K562 (cell line): Measurements from ENCODE around the gene LIMS1. TPM values are rescaled to one million over a fixed set of nuclear protein-coding genes. Genes with fewer than 3 reads are reported as not detected.

Source experiments
- ATAC-seq: fragments of 200-7000 bp; cut with Tn5 transposase; 3 replicates; pipeline ENCODE4 v1.9.1; 2020; ENCODE audit warnings: moderate library complexity
- BruUV-seq: library from RNA; stranded (reverse); fragments of 400-500 nt; replicated peaks from 2 replicates; lab custom pipeline; 2021; lab: Mats Ljungman, UMichigan
- CTCF ChIA-PET: fragments of 300-600 bp; formaldehyde crosslinking; extraction: SDS; loops from one replicate; lab custom pipeline; 2021; ENCODE audit warnings: low intra/inter-chr PET ratio; lab: Yijun Ruan, JAX
- POLR2A ChIA-PET: fragments of 300-600, 350-650 bp; sonication (Branson Sonifier 250); formaldehyde crosslinking; extraction: SDS; loops from one replicate; lab custom pipeline; 2021; ENCODE audit warnings: antibody characterized with exemption, inconsistent platforms; lab: Yijun Ruan, JAX
- DNase-seq, 4 experiments: peaks; one replicate each; pipeline versions ENCODE4 v3.0.0 to v3.0.0-alpha.2; 2011 to 2018; ENCODE audit warnings: low spot score in 3 of 4, mixed read lengths in 3 of 4; ENCODE audit errors: extremely low read depth in 1 of 4
- FAIRE-seq: peaks from 2 replicates; lab custom pipeline; 2011; peaks lifted over from hg19 to GRCh38; lab: Jason Lieb, UNC
- H2AFZ ChIP-seq: 2 replicates; pipeline ENCODE4 v1.6.0; 2011; ENCODE audit warnings: low read depth, low read length, control low read depth, inconsistent platforms
- H3K27ac ChIP-seq: fragments of 200-600 bp; 3 replicates; pipeline ENCODE4 v1.8.0; 2011; ENCODE audit warnings: low read depth, mild to moderate bottlenecking, control low read depth, inconsistent platforms, low read length, moderate library complexity, mixed read lengths; ENCODE audit errors: extremely low read depth
- H3K27me3 ChIP-seq, 2 experiments: fragments of 300-600 bp in 1 of 2; 2 replicates in 1 of 2; 3 replicates in 1 of 2; pipeline versions ENCODE4 v1.6.0 to v1.8.0; 2011; ENCODE audit warnings: inconsistent platforms in 2 of 2, low read length in 2 of 2, mild to moderate bottlenecking in 1 of 2, mixed read lengths in 1 of 2, moderate library complexity in 1 of 2; ENCODE audit not compliant: control insufficient read depth in 2 of 2, insufficient read depth in 2 of 2
- H3K36me3 ChIP-seq: fragments of 300-600 bp; 3 replicates; pipeline ENCODE4 v1.8.0; 2011; ENCODE audit warnings: mild to moderate bottlenecking, low read length, inconsistent platforms; ENCODE audit not compliant: control insufficient read depth, insufficient read depth
- H3K4me1 ChIP-seq, 2 experiments: fragments of 200-600 bp in 1 of 2; replicated peaks in 1 of 2; 2 replicates in 1 of 2; 3 replicates in 1 of 2; pipeline versions ENCODE4 v1.5.1 to v1.8.0; 2011; ENCODE audit warnings: inconsistent platforms in 2 of 2, low read length in 2 of 2, mild to moderate bottlenecking in 1 of 2, mixed read lengths in 1 of 2, moderate library complexity in 1 of 2; ENCODE audit not compliant: control insufficient read depth in 2 of 2, insufficient read depth in 2 of 2
- H3K4me2 ChIP-seq: 2 replicates; pipeline ENCODE4 v1.6.1; 2011; ENCODE audit warnings: low read length, control low read depth, inconsistent platforms, mixed read lengths; ENCODE audit not compliant: insufficient read depth
- H3K4me3 ChIP-seq: fragments of 200-600 bp; sonication (generic), shearing (Covaris generic); 2 replicates; pipeline ENCODE4 v1.5.1; 2016; ENCODE audit warnings: control low read depth, inconsistent platforms
- H3K79me2 ChIP-seq: fragments of 200-600 bp; 3 replicates; pipeline ENCODE4 v1.8.0; 2011; ENCODE audit warnings: low read length, inconsistent platforms; ENCODE audit not compliant: control insufficient read depth, insufficient read depth
- H3K9ac ChIP-seq, 2 experiments: 2 replicates each; pipeline versions ENCODE4 v1.6.0 to v1.6.1; 2011; ENCODE audit warnings: low read depth in 2 of 2, low read length in 2 of 2, control low read depth in 1 of 2, inconsistent platforms in 1 of 2, mild to moderate bottlenecking in 1 of 2, mixed read lengths in 1 of 2; ENCODE audit not compliant: insufficient read depth in 1 of 2
- H3K9me1 ChIP-seq: one replicate; pipeline ENCODE4 v1.6.0; 2011; ENCODE audit warnings: inconsistent platforms, mild to moderate bottlenecking, low read length, moderate library complexity; ENCODE audit not compliant: control insufficient read depth, insufficient read depth
- H3K9me3 ChIP-seq: replicated peaks from 2 replicates; pipeline ENCODE4 v1.5.1; 2011; ENCODE audit warnings: low read depth, low read length, inconsistent platforms; ENCODE audit not compliant: control insufficient read depth, insufficient read depth
- H4K20me1 ChIP-seq: replicated peaks from 2 replicates; pipeline ENCODE4 v1.6.1; 2011; ENCODE audit warnings: low read length, inconsistent platforms, mixed read lengths; ENCODE audit not compliant: control insufficient read depth, insufficient read depth
- FOSL1 ChIP-seq: fragments of 200-800 bp; sonication (Bioruptor generic); conservative IDR thresholded peaks from 2 replicates; pipeline ENCODE4 v1.6.1; 2016; ENCODE audit warnings: missing genetic modification characterization, missing compliant biosample characterization
- GABPA ChIP-seq: fragments of 200-800 bp; sonication (Bioruptor generic); conservative IDR thresholded peaks from 2 replicates; pipeline ENCODE4 v1.6.1; 2016; ENCODE audit warnings: low read depth, missing genetic modification characterization, missing compliant biosample characterization
- HMBOX1 ChIP-seq: sonication (generic); IDR thresholded peaks from 2 replicates; pipeline ENCODE4 v1.6.1; 2016
- RERE ChIP-seq: sonication (generic); formaldehyde crosslinking; IDR thresholded peaks from 2 replicates; pipeline ENCODE4 v1.8.0; 2023; ENCODE audit warnings: missing genetic modification reagents, mild to moderate bottlenecking, borderline replicate concordance
- TCFL5 ChIP-seq: fragments of 250-450 bp; sonication (Bioruptor Pico); conservative IDR thresholded peaks from 2 replicates; pipeline ENCODE4 v1.6.1; 2021; ENCODE audit warnings: mild to moderate bottlenecking, moderate library complexity, matching md5 sums
- ZNF134 ChIP-seq: fragments of 250-450 bp; sonication (Bioruptor Pico); conservative IDR thresholded peaks from 2 replicates; pipeline ENCODE4 v1.4.0; 2020
- WGBS: fragments of 100-300 bp; shearing (Covaris generic); methylation state at CpG from one replicate; pipeline ENCODE4 v1.1.6; 2016; ENCODE audit warnings: low coverage, mixed read lengths; ENCODE audit not compliant: insufficient coverage; ENCODE audit errors: missing lambda C conversion rate; 5-methylcytosine and 5-hydroxymethylcytosine counted together
- in situ Hi-C: fragments of 300-500 bp; cut with MboI; formaldehyde crosslinking; loops from 4 replicates; pipeline ENCODE4 v1.15.0; 2018; ENCODE audit warnings: inconsistent platforms, mixed read lengths
- intact Hi-C: fragments of 100-400 bp; cut with micrococcal nuclease; formaldehyde crosslinking; loops from 2 replicates; pipeline ENCODE4 v1.14.2; 2022
- polyA plus RNA-seq, 8 experiments: library from polyadenylated mRNA; depleted of rRNA in 4 of 8; stranded (reverse) in 5 of 8; unstranded in 3 of 8; fragments of >200 nt; fragmentation: Nextera tagmentation in 2 of 8; fragmentation: Illumina TruSeq in 1 of 8; extraction: Ambion mirVana in 2 of 8; extraction: Trizol in 1 of 8; gene quantifications; 2 replicates each; pipeline versions ENCODE4 v1.2.1 to v1.2.3, GENCODE V29; 2011 to 2014; ENCODE audit warnings: inconsistent platforms in 1 of 8, missing spikeins in 1 of 8
- total RNA-seq, 7 experiments: library from RNA; depleted of rRNA in 6 of 7; stranded (reverse); fragments of >200 nt in 6 of 7; fragmentation: Illumina TruSeq in 2 of 7; extraction: Trizol in 2 of 7; gene quantifications; 2 replicates each; pipeline versions ENCODE4 v1.2.1 to v1.2.3, GENCODE V29; 2011 to 2021; ENCODE audit warnings: low replicate concordance in 1 of 7

Gene LIMS1
- total and polyA plus RNA-seq, 9 of the 15 experiments (the other 6 are each of a cell fraction or from before 2014, with no cell fraction given) = 52.8 to 134 (median 81.0) TPM

GRCh38 chr2:108604196-108604595 lies 69.9 kb downstream of the LIMS1 start:
- no TSS peak for BruUV-seq
- TF ChIP-seq ZNF134 (CRISPR knock-in tag) (no peak), FOSL1 (tag) (0 out of 2 replicates have a peak, but pooled peaks have one; percentile 13), RERE (CRISPR knock-in tag) (no peak), GABPA (tag) (no peak), HMBOX1 (peak; percentile 71; the same call in 1 of the 2 replicates), TCFL5 (CRISPR knock-in tag) (no peak)
- DNase-seq = no peak
- H3K4me1 ChIP-seq = peaks cover 5 to 7% of the 10 kb centered on the region in 2 experiments
- POLR2A ChIA-PET = interaction anchor here (3.7 kb wide), 1 partner anchor 11 kb away, joined by 16 read pairs; no protein-coding TSS in a partner anchor
- no peak overlapping the region for H3K4me3 ChIP-seq
- H3K9ac ChIP-seq = no peak overlapping the region
- peaks cover 91% of the 10 kb centered on the region for H3K79me2 ChIP-seq
- H2AFZ ChIP-seq = no peak overlapping the region
- FAIRE-seq = no peak
- intact Hi-C loops (loop anchor here (10.0 kb wide), 1 partner anchor 121 kb away; no protein-coding TSS in a partner anchor), in situ Hi-C loops (no loop called here)
- 0 out of 2 replicates have a peak, but pooled peaks cover 6% of the 10 kb centered on the region for H4K20me1 ChIP-seq
- peaks cover 19% of the 10 kb centered on the region; the same call in 2 of the 3 replicates for H3K36me3 ChIP-seq
- H3K9me1 ChIP-seq = no peaks in the 10 kb centered on the region
- 56% methylated on average over 4 of the region's 4 CpGs for WGBS
- no peaks in the 10 kb centered on the region for H3K9me3 ChIP-seq
- H3K4me2 ChIP-seq = no peak overlapping the region
- CTCF ChIA-PET = no interaction called here
- no peak overlapping the region; the same call in 2 of the 3 replicates for H3K27ac ChIP-seq
- no peaks in the 10 kb centered on the region for H3K27me3 ChIP-seq
- ATAC-seq = no peak
